GM12872 (cell line): ENCODE data around the gene KAZN.

Source experiments
- TF ChIP-seq, protein P1 (sequence below): IDR thresholded peaks from 3 replicates; pipeline ENCODE4 v1.5.1; 2011; ENCODE audit warnings: low read depth, mild to moderate bottlenecking, low read length, moderate library complexity; ENCODE audit not compliant: insufficient read depth

Gene KAZN

DNA sequence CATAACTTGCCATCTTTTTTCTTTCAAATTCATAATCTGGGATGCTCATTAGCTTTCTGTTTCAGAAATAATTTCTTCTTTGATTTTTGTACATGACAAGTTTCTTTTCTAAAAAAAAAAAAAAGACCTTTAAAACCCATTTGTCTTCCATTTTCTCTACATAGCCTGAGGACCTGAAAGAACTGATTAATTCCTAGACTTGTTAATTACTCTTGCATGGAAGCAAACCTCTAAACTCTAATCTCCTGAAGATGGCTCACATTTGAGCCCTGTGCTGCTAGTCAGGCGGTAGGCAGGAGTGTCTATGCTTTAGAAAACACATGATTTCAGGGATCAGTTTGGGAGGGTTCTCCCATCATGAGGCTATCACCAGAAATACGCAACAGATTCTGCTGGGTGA lies 152.0 kb downstream of the KAZN start:
- TF ChIP-seq, protein P1, sequence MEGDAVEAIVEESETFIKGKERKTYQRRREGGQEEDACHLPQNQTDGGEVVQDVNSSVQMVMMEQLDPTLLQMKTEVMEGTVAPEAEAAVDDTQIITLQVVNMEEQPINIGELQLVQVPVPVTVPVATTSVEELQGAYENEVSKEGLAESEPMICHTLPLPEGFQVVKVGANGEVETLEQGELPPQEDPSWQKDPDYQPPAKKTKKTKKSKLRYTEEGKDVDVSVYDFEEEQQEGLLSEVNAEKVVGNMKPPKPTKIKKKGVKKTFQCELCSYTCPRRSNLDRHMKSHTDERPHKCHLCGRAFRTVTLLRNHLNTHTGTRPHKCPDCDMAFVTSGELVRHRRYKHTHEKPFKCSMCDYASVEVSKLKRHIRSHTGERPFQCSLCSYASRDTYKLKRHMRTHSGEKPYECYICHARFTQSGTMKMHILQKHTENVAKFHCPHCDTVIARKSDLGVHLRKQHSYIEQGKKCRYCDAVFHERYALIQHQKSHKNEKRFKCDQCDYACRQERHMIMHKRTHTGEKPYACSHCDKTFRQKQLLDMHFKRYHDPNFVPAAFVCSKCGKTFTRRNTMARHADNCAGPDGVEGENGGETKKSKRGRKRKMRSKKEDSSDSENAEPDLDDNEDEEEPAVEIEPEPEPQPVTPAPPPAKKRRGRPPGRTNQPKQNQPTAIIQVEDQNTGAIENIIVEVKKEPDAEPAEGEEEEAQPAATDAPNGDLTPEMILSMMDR = no peak

DNA sequence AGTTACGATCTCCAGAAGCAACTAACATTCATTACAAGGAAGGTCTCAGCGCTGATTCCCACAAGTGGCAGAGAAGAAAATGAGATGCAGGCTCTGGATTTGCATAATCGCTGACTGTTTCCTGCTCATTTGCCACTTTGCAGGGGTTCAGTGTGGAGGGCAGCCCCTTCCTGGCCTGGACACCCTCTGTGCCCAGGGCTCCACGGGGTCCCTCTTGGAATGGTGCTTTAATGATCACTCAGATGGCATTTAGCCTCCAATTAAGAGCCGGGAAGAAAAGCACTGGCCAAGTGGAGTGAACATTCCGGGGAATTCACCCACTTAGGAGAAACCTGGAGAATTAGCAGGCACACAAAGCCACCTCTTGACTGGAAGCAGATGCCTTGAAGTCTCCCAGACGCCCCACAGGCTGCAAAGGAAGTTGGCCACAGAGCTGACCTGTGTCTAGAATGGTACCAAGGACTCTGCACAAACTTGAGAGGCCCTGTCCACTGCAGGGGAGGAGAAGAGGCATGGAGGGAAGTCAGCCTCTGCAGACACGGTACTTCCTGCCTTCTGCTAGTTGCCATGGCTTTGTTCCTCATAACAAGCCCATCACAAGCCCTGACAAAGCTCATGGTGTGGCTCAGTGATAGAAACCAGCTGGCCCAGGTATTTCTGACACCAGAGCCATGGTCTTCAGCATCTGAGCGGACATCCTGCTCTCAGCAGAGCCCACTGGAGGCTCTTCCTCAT lies 157.2 kb downstream of the KAZN start:
- TF ChIP-seq, protein P1 = no peak

DNA sequence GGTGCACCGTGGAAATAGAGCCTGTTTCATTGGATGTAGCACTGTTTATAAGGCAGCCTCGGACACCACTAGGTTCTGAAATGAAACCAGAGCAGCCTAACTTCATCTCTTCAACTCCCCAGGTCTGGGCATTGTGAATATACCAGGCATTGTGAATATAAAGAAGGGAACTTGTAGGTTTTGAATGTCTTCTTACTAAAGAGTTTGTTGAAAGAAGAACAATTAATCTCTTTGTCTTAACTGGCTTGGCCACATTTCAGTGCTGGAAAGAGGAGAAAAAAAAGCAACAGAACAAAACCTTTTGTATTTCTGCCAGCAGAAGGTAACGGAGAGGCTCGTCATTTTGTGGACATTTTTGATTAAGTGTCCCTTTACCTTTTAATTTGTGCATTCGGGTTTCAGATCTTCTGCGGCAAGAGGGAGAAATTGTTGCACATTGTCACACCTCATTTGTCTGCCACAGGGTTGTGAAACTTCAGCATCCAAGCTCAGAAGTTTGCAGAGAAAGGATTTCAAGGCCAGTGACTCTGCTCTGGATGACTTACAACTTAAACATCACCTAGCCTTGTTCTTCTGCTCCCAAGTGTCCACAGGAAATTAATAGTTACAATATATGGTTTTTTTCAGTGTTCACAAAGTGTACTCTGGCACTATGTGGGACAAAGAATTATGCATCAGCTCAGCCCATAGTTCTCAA lies 158.3 kb downstream of the KAZN start:
- TF ChIP-seq, protein P1 = no peak

DNA sequence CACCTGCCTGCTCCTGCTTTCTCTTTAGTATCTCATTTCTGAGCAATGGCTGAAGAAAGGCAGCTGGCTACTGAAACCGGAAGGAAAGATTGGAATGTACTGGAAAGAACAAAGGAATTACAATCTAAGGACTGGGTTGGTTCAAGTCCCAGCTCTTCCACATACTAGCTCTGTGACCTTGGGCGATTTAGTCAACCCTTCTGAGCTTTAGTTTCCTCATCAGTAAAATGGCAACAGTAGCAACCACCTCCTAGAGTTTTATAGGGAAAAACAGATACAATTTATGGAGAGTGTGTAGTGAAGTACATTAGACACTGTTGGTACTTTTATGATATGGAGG lies 158.8 kb downstream of the KAZN start:
- TF ChIP-seq, protein P1 = no peak

DNA sequence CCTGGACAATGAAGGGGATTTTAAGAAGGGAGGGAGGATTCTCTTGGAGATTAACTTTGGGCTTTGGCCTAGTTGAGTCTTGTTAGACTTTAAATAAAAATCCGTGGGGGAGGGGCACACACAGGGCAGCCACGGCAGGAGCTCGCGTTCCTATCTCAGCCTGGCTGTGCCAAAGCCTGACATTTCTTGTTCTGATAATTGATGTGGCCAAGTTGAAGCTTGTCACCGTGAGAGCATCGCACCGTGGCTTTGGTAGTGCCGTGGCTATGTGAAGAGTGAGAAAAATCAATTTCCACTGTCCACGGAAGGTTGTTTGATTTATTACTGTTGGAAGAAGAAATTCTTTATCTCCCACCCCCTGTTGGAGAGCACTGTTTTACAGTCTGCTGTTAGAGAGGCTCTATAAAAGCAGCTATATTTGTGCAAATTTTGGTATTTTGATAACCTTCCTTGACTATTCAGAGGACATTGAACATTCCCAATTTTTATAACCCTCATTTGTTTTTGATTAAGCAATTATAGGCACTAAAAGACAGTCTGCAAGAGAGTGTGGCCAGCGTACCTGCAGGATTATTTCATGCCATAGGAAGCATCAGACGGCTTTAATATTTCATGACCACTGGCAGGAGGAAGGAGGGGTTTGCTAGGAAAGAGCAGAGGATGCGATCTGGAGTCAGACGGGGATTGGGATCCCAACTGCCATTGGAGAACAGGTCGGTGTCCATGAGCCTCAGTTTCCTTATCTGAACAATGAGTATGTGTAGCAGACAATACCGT lies 160.7 kb downstream of the KAZN start:
- TF ChIP-seq, protein P1 = no peak

DNA sequence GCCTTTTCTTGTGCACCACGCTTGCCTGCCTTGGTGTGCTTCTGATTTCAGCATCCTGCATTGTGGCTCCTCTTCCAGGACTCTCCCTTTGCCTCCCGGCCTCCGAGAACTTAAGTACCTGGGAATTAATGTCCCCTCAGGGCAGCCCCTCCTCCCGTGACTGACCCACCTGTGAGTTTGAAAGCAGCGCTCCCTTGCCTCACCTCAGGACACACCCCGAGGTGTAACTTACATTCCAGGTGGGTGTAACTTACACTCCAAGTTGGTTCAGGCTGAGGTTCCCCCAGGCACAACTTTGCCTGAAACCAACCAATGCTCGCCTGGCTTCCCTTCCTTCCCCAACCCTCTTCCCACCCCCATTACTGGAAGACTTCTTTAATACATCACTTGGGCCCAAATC lies 161.4 kb downstream of the KAZN start:
- TF ChIP-seq, protein P1 = no peak

DNA sequence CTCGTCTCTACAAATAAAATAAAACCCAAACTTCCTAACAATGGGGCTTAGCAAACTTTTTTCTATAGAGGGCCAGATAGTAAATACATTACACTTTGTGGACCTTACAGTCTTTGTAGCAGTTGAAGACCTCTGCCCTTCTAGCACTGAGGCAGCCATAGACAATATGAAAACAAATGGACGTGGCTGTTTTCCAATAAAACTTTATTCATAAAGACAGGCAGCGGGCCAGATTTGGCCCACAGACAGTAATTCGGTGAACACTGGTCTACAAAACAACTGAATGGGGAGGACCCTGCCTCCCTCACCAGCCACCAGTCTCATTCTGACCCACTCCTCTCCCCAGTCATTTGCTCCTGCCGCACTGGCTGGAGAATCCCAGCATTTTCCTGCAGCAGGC lies 162.3 kb downstream of the KAZN start:
- TF ChIP-seq, protein P1 = no peak
